GM18505 (cell line): Measurements from ENCODE around the gene FHIT.

Experiments used
- ATAC-seq: cut with Tn5 transposase; IDR thresholded peaks from one replicate; pipeline ENCODE4 v1.9.1; 2021; ENCODE audit not compliant: unreplicated experiment
- POLR2A ChIP-seq: IDR thresholded peaks from 4 replicates; pipeline ENCODE4 v1.6.1; 2011; ENCODE audit warnings: borderline replicate concordance; ENCODE audit not compliant: insufficient read depth, insufficient read length; ENCODE audit errors: extremely low read depth

FHIT gene

DNA sequence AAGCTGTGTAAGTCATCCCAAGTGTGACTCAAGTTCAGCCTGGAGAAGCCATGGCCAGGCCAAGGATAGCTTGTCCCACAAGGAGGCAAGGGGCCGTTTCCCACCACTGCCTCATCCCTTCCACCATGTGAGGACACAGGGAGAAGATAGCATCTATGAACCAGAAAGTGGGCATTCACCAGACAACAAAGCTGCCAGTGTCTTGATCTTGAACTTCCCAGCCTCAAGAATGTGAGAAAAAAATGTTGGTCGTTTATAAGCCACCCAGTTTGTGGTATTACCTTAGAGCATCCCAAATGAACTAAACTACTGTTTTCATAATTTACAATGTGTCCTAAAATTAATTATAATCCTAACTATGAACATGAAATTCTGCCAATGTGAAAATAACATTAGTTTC is 1270.7 kb downstream of the FHIT start:
- no peak for ATAC-seq

GRCh38 chr3:59979542-59979941 is 1271.7 kb downstream of the FHIT start:
- TF ChIP-seq POLR2A: no peak

More for the DNA sequence above, 1270.7 kb downstream of the FHIT start:
- TF ChIP-seq POLR2A: no peak

DNA sequence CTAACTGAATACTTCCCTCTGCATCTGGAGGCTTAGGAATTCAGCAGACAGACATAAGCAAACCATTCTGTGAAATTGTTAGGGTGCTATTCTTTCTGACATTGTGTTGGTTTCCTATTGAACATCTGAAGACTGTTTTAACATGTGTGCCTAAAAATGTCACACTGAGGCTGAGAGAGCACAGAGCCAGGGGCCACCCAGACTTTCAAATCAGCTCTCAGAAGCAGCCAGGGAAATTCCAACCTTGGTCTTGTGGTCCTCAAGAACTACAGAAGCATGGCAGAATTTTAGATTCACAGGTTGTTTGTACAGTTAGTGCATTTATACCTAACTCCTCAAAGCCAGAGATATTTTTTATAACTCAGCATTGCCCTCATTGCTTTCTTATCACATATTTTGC is 1272.3 kb downstream of the FHIT start:
- peak; percentile 66 for ATAC-seq
- TF ChIP-seq POLR2A: no peak

More at GRCh38 chr3:59979542-59979941, 1271.7 kb downstream of the FHIT start:
- no peak for ATAC-seq

- no peak for TF ChIP-seq POLR2A
- ATAC-seq: no peak
Observed at GRCh38 chr3:59970796-59971195, 1280.5 kb downstream of the FHIT start.

DNA sequence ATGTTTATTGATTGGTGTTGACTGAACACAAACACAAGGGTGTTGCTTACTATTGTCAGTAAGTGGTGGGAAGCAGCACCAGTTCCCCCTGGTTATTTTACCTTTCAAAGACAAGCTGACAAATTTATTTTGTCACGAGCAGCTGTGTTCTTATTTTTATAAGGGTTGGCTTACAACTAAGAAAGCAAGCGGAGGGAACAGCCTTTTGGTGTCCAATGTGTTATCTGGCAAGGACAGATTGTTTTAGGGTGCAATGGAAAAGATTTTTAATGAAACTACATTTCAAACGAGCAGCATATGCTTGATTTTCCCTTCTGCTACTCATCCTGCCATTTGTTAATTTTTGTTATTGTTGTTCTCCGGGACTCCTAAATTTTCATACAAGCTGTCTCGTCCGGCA is 1280.9 kb downstream of the FHIT start:
- no peak for ATAC-seq
- TF ChIP-seq POLR2A: no peak

DNA sequence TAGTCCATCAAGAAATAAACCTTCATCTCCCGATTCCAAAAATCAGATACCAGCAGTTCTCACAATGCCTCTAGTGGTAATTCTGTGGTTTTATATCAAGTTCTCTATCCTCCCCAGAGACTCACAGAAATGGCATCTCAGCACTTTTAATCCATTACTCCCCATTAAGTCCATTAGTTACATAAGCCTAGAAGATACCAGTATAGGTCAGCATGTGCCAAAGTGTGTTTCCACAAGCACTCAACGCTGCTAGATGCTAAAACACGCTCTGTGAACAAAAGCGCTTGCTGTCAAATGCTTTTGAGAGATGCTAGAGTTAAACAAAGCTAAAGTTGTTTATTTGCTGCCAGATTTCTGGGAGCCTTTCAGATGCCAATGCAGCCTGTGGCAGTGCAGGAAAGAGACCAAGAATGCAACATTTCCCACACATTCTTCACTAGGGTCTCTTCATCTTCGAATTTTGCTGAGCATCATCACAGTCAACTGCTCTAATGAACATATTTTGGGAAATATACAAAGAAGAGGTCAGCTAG is 1282.7 kb downstream of the FHIT start:
- ATAC-seq: no peak
- TF ChIP-seq POLR2A: no peak

DNA sequence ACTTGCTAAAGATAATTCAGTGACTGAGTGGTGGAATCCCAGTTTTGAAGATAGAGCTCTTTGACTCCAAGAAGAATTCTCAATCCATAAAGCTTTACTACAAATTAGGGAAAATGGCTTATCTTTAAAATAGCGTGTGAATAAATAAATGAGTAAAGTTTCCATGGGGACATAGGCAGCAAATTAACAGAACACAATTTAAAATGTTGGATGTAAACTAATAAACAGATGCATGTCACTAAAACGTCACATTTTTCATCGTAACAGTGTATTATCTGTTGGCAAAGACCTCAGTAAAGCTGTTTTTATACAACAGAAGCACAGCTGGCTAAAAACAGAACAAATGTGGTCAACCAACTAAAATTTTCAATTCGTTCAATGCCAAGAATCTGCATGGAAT is 1287.6 kb downstream of the FHIT start:
- no peak for ATAC-seq
- no peak for TF ChIP-seq POLR2A

GRCh38 chr3:59957150-59957549 is 1294.1 kb downstream of the FHIT start:
- ATAC-seq: no peak
- TF ChIP-seq POLR2A: no peak

DNA sequence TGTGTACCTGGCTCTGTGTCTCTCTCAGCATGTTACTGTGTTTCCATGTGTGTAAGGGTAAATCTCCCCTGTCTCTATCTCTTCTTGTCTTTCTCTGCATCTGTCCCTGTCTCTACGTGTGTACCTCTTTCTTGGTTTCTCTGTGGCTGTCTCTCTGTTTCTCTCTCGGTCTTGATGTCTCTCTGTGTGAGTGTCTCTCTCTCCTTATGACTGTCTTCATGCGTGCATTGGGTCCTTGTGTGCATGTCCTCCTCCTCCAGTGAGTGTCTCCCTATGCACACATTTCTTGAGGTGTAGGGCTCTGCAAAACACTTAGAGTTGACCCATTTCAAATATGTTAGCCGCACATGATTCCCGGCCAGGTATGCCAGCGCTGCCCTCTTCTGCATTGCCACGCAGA is 1298.1 kb downstream of the FHIT start:
- ATAC-seq: no peak
- TF ChIP-seq POLR2A: no peak

DNA sequence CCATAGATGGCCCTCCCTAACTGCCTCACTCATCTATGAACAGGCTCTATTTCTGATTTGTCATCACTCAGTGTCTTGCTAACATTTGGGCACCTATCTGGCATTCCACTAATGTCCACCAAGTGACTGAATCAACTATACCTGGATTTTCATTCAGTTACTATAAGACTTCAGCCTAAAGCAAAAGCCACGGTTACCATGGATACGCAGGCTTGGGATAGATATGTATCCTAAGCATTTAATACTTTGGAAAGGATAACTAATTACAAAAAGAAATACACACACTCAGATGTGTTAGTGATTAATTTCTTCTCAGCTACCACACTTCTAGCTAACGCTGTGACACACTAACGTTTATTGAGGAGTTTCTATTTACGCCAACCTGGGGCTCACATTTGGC is 1301.9 kb downstream of the FHIT start:
- TF ChIP-seq POLR2A: no peak
- ATAC-seq: no peak

DNA sequence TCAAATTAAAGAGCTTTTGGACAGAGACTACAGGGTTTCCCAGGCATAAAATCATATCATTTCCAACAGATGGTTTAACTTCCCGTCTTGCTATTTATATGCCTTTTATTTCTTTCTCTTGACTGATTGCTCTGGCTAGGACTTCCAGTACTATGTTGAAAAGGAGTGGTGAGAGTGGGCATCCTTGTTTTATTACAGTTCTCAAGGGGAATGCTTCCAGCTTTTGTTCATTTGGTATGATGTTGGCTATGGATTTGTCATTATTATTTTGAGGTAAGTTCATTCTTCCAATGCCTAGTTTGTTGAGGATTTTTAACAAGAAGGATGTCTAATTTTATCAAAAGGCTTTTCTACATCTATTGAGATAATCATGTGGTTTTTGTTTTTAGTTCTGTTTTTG is 1304.9 kb downstream of the FHIT start:
- no peak for TF ChIP-seq POLR2A
- no peak for ATAC-seq

DNA sequence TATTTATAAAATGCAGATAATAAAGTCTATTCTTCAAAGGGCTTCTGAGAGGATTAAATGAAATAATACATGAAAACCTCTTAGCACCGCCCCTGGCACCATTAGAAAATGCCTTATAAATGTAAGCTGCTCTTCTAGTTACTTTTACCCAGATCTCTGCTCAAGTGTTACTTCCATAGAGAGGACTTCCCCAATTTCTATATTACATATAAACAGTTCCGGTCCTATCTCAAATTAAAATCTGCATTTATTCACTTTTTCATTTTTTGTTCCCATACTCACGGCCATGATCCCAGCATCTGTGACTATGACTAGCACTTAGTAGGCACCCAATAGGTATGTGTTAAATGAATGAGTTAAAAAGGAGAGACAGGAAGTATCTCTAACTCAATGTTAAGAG is 1310.5 kb downstream of the FHIT start:
- no peak for TF ChIP-seq POLR2A
- ATAC-seq: no peak

DNA sequence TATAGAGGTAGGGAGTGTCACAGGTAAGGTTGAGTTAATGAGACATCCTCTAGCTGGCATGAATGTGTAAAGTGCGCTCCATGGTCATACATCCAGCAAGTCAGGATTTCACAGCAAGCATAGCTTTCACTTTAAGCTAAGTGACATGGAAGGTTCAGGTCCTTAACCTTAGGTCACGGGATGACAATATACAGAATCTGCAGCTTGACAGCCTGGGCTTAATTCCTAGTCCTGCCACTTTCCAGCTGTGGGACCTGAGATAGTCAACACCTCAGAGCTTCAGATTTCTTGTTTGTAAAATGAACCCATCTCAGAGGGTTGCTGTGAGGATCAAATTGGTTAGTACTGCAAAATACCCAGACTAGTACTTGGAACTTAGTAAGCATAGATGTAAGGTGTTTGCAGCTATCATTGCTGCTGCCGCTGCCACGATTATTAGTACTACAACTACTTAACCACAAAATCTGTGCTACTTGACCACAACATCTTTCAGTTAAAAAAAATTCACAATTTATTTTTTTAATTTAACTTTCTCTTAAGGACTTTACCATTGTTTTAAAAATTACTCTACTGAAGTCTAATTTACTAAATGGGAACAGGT is 1311.3 kb downstream of the FHIT start:
- no peak for ATAC-seq
- no peak for TF ChIP-seq POLR2A

GRCh38 chr3:59938828-59939227 is 1312.4 kb downstream of the FHIT start:
- TF ChIP-seq POLR2A: no peak
- no peak for ATAC-seq

GRCh38 chr3:59937201-59937600 is 1314.1 kb downstream of the FHIT start:
- no peak for ATAC-seq

More at GRCh38 chr3:59937201-59937600, 1314.1 kb downstream of the FHIT start:
- no peak for TF ChIP-seq POLR2A
